Karpas-422 (cell line): ENCODE measurements around the gene SAP30. TPM values are rescaled to one million over a fixed set of nuclear protein-coding genes. Genes with fewer than 3 reads are reported as not detected.

Experiments used
- DNase-seq: peaks from one replicate; pipeline ENCODE4 v3.0.0-alpha.2; 2015
- H2AFZ ChIP-seq: fragments of 200-600 bp; sonication (generic); 2 replicates; pipeline ENCODE4 v1.6.1; 2014; ENCODE audit warnings: antibody characterized with exemption, low read length, mixed read lengths
- H3K27ac ChIP-seq: fragments of 200-600 bp; sonication (generic); 2 replicates; pipeline ENCODE4 v1.5.1; 2014; ENCODE audit warnings: mild to moderate bottlenecking, low read length, moderate library complexity
- H3K27me3 ChIP-seq: fragments of 200-600 bp; sonication (generic); 2 replicates; pipeline ENCODE4 v1.6.1; 2014; ENCODE audit warnings: low read length, mixed read lengths
- H3K36me3 ChIP-seq: fragments of 200-600 bp; sonication (generic); 2 replicates; pipeline ENCODE4 v1.6.1; 2014; ENCODE audit warnings: low read length, mixed read lengths; ENCODE audit not compliant: insufficient read depth
- H3K4me1 ChIP-seq: fragments of 200-600 bp; sonication (generic); 2 replicates; pipeline ENCODE4 v1.6.1; 2014; ENCODE audit warnings: mild to moderate bottlenecking, low read length, mixed read lengths
- H3K4me2 ChIP-seq: fragments of 200-600 bp; sonication (generic); 2 replicates; pipeline ENCODE4 v1.6.1; 2014; ENCODE audit warnings: low read length, low read depth, mild to moderate bottlenecking; ENCODE audit not compliant: poor library complexity, severe bottlenecking
- H3K4me3 ChIP-seq: fragments of 200-600 bp; sonication (generic); 2 replicates; pipeline ENCODE4 v1.5.1; 2014; ENCODE audit warnings: mild to moderate bottlenecking, antibody characterized with exemption, low read length, mixed read lengths
- H3K79me2 ChIP-seq: fragments of 200-600 bp; sonication (generic); 2 replicates; pipeline ENCODE4 v1.6.1; 2014; ENCODE audit warnings: mild to moderate bottlenecking, low read length, mixed read lengths
- H3K9ac ChIP-seq: fragments of 200-600 bp; sonication (generic); 2 replicates; pipeline ENCODE4 v1.6.0; 2014; ENCODE audit warnings: low read length
- H3K9me2 ChIP-seq: fragments of 200-600 bp; sonication (generic), shearing (Covaris generic); replicated peaks from 2 replicates; pipeline ENCODE4 v1.6.0; 2014; ENCODE audit warnings: mild to moderate bottlenecking, low read length, moderate library complexity; ENCODE audit not compliant: insufficient read depth
- H3K9me3 ChIP-seq: fragments of 300-700, 200-600 bp; sonication (generic); 2 replicates; pipeline ENCODE4 v1.6.1; 2014; ENCODE audit warnings: low read length, mixed read lengths
- H4K20me1 ChIP-seq: fragments of 200-600 bp; sonication (generic); 2 replicates; pipeline ENCODE4 v1.6.1; 2014; ENCODE audit warnings: mild to moderate bottlenecking, antibody characterized with exemption, low read length, low read depth; ENCODE audit not compliant: insufficient read depth
- total RNA-seq: library from RNA; depleted of rRNA; stranded (reverse); fragments of >200 nt; shearing (Covaris generic); gene quantifications from 2 replicates; pipeline ENCODE4 v1.2.3, GENCODE V29; 2014; ENCODE audit warnings: low replicate concordance

Gene SAP30
- total RNA-seq, 1 experiment from 2014 or later: 2.0 TPM

DNA sequence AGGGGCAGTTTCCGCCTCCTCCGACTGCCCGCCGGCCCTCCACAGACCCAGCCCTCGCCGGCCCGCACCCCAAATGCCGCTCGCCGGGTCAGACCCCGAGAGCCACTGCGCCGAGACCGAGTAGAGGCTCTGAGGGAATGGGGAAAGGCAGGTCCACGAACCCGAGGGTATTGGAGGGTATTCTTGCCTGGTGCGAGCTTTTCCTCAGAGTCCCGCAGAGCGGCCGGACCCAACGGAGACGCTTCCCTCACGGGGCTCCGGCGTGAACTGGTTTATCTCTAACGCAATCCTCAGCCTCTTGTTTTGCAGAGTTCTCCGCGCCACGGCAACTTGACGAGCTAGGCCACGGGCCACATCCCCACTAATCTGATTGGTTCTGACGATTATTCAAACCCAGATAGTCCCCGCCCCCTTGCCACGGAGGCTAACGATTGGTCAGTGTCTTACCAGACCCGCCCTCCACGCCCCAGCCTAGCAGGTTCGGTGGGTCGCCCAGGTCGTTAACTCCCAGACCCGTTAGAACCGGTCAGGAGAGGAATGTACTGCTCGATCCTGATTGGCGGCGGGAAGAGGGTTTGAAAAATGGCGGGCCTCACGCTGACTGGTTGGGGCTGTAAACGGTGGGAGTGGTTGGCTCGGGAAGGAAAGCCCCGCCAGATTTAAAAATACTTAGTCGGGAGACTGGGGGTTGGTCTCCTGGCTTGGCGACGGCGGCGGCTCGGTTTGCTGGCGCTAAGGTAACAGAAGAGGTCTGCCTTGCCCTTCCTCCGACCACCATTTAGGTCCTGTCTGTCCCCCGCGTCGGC is 36.5 kb upstream of the SAP30 start, which contains the start of gene HMGB2:
Gene HMGB2, minus strand, starts transcription at position 274 of the 806 bp plus-strand sequence. CDS start 709 bp downstream, outside the sequence.
- peak within 1 kb of the TSS; percentile 85 for H3K4me3 ChIP-seq
- DNase-seq: peak; percentile 97
- peaks cover 25% of the 10 kb centered on the region for H3K79me2 ChIP-seq

DNA sequence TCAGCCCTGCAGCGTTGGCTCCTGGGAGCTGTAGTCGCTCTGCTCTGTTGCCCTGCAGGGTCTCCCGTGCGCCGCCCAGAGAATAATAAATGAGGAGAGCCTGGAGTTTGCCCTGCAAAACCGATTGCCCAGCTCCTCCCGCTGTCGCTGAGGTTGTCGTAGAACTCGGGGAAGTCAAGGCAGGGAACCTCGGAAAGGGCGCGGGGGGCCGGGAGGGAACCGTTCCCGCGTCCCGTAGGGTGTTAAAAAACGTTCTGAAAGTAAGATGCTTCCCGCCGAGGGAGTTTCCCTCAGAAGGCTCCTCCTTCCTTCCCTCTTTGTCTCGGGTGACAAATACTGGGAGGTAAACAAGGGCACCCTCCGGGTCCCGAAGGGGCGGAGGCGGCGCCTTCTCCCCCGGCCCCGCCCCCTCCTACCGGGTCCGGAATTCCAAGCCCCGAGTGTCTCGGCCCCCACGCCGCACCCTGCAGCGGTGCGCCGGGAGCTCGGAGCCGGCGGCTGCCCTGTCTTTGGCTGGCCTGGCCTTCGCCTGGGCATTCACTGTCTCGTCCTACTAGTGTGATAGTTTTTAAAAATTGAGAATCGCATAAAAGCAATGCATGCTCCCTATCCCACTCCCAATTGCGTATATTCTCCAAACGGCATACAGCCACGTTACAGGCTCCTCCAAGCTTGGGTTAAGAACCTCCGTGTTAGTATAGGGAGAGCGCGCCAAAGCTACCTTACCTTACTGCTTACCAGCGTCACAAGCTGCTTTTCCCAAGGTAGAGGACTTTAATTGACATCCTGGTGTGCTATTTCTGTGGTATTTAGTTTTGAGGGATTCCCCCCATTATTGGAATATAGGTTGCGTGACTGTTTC is 35.6 kb upstream of the SAP30 start:
- Histone ChIP-seq H3K4me1 (peaks cover 30% of the 10 kb centered on the region), H3K27me3 (no peaks in the 10 kb centered on the region), H3K79me2 (peaks cover 25% of the 10 kb centered on the region), H3K27ac (0 out of 2 replicates have a peak overlapping the region, but pooled peaks have one; percentile 61), H3K9ac (peak overlapping the region; percentile 81), H4K20me1 (no peaks in the 10 kb centered on the region), H3K9me2 (no peaks in the 10 kb centered on the region), H2AFZ (no peak overlapping the region; the same call in 1 of the 2 replicates), H3K4me3 (peak overlapping the region; percentile 85), H3K36me3 (peaks cover 20% of the 10 kb centered on the region), H3K9me3 (no peaks in the 10 kb centered on the region), H3K4me2 (peak overlapping the region; percentile 74)
- peak; percentile 55 for DNase-seq

More for the DNA sequence above, 36.5 kb upstream of the SAP30 start, which contains the start of gene HMGB2:
- Histone ChIP-seq H2AFZ (no peak within 1 kb of the TSS; the same call in 1 of the 2 replicates), H3K27me3 (no peaks in the 10 kb centered on the region), H3K4me1 (peaks cover 30% of the 10 kb centered on the region), H3K4me2 (peak within 1 kb of the TSS; percentile 85), H3K27ac (peak within 1 kb of the TSS; percentile 91), H4K20me1 (no peaks in the 10 kb centered on the region), H3K9ac (peak within 1 kb of the TSS; percentile 97), H3K9me3 (no peaks in the 10 kb centered on the region), H3K36me3 (peaks cover 26% of the 10 kb centered on the region), H3K9me2 (no peaks in the 10 kb centered on the region)

DNA sequence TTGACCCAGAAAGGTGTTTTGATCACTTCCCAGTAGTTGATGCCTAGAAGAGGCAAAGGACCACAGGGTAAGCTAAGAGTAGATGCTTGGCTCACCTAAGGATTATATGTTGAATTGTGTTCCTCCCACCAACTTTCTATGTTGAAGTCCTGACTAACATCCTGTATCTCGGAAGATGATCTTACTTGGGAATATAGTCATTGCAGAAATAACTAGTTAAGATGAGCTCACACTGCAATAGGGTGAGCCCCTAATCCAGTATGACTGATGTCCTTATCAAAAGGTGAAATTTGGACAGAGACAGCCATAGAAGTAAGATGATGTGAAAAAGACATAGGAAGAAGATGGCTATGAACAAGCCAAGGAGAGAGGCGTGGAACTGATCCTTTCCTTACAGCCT is 33.3 kb upstream of the SAP30 start:
- Histone ChIP-seq H3K4me1 (peaks cover 21% of the 10 kb centered on the region), H3K27ac (no peak overlapping the region), H3K79me2 (peaks cover 16% of the 10 kb centered on the region), H3K9me3 (no peaks in the 10 kb centered on the region), H3K4me2 (no peak overlapping the region), H3K9me2 (no peaks in the 10 kb centered on the region), H3K36me3 (peaks cover 3% of the 10 kb centered on the region; the same call in 1 of the 2 replicates), H2AFZ (no peak overlapping the region), H4K20me1 (no peaks in the 10 kb centered on the region), H3K9ac (no peak overlapping the region), H3K27me3 (no peaks in the 10 kb centered on the region), H3K4me3 (no peak overlapping the region)
- DNase-seq: no peak

DNA sequence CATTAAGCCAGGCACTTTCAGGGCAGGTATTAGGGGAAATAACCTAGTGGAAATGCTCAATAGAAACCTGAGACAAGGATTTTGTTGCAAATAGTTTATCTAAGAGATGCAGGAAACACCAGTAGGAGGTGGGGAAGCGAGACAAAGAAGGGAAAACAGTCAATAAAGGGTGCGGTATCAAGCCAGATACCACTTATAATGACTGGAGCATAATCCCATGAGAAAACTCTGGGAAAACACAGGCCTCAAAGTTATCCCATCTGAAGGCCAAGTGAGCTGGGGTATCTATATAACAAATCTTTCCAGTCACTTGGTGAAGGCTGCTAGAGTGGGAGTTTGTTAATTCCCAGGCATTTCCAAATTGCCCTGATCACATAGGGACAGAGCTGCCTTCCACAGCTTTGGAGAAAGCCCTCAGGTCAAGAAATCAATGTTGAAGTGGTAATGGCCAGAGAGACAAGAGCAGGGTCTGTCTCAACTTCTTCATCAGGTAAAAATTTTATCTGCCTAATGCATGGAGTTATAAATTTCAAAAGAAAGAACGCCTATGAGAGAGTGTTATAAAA is 26.8 kb upstream of the SAP30 start:
- Histone ChIP-seq H3K27ac (no peak overlapping the region), H3K27me3 (no peaks in the 10 kb centered on the region), H4K20me1 (no peaks in the 10 kb centered on the region), H3K4me3 (no peak overlapping the region), H2AFZ (no peak overlapping the region), H3K4me1 (no peaks in the 10 kb centered on the region), H3K4me2 (no peak overlapping the region), H3K79me2 (no peaks in the 10 kb centered on the region), H3K9ac (no peak overlapping the region), H3K9me3 (no peaks in the 10 kb centered on the region), H3K36me3 (no peaks in the 10 kb centered on the region), H3K9me2 (no peaks in the 10 kb centered on the region)
- no peak for DNase-seq

DNA sequence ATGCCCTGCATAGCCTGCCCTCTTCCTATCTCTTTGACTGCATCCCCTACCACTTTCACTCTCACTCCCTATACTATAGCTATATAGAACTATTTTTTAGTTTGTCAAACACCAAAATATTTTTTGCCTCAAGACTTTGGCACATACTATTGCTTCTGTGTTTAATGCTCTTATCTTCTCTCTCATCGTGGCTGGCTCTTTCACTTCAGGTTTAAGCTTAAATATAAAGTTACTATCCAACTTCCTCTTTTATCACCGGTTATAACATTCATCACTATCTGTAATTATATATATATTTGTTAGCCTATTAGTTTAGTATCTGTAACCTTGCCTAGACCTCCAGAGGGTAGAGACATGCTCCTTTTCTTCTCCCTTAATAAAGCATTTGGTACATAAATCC is 25.1 kb upstream of the SAP30 start:
- H3K4me3 ChIP-seq: no peak overlapping the region
- H3K36me3 ChIP-seq: no peaks in the 10 kb centered on the region
- H3K27me3 ChIP-seq: no peaks in the 10 kb centered on the region
- no peaks in the 10 kb centered on the region for H4K20me1 ChIP-seq
- H3K9me2 ChIP-seq: no peaks in the 10 kb centered on the region
- DNase-seq: no peak
- no peak overlapping the region for H2AFZ ChIP-seq
- no peak overlapping the region for H3K9ac ChIP-seq
- H3K4me2 ChIP-seq: no peak overlapping the region
- H3K27ac ChIP-seq: no peak overlapping the region
- H3K9me3 ChIP-seq: no peaks in the 10 kb centered on the region
- no peaks in the 10 kb centered on the region for H3K4me1 ChIP-seq
- H3K79me2 ChIP-seq: no peaks in the 10 kb centered on the region

DNA sequence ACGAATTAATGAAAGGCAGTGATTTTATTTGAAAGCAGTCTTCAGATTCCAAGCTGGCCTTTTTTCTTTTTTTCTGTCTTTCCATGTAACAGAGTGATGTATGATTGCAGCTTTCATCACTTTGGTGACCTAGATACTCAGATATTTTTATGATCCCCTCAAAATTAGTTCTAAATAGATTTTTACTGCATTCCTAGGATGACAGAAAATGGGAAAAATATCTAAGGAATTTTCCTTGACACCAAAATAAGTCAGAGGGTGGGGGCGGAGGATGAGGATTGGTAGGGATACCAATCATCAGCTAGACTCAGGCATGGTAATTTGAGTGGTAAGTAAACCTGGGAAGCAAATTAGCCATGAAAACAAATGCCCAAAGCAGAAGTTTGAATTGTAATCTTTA is 24.7 kb upstream of the SAP30 start:
- H3K9me2 ChIP-seq: no peaks in the 10 kb centered on the region
- H2AFZ ChIP-seq: no peak overlapping the region
- H4K20me1 ChIP-seq: no peaks in the 10 kb centered on the region
- no peaks in the 10 kb centered on the region for H3K4me1 ChIP-seq
- no peak overlapping the region for H3K4me3 ChIP-seq
- no peaks in the 10 kb centered on the region for H3K79me2 ChIP-seq
- no peak overlapping the region for H3K9ac ChIP-seq
- no peak overlapping the region for H3K4me2 ChIP-seq
- H3K9me3 ChIP-seq: no peaks in the 10 kb centered on the region
- no peaks in the 10 kb centered on the region for H3K27me3 ChIP-seq
- DNase-seq: no peak
- H3K27ac ChIP-seq: no peak overlapping the region
- no peaks in the 10 kb centered on the region for H3K36me3 ChIP-seq

DNA sequence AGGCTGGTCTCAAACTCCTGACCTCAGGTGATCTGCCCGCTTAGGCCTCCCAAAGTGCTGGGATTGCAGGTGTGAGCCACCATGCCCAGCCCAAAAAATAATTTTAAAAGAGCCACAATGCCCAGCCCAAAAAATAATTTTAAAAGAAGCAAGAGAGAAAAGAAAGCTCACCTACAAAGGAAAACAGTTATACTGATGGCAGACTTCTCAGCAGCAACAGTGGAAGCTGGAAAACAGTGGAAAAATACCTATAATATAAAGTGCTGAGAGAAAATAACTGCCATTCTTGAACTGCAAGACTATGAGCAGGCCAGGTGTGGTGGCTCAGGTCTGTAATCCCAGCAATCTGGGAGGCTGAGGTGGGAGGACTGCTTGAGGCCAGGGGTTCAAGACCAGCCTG is 23.3 kb upstream of the SAP30 start:
- H3K4me2 ChIP-seq: no peak overlapping the region
- H3K79me2 ChIP-seq: no peaks in the 10 kb centered on the region
- H3K9ac ChIP-seq: no peak overlapping the region
- H3K9me2 ChIP-seq: no peaks in the 10 kb centered on the region
- H3K4me3 ChIP-seq: no peak overlapping the region
- H3K4me1 ChIP-seq: no peaks in the 10 kb centered on the region
- H2AFZ ChIP-seq: no peak overlapping the region
- no peaks in the 10 kb centered on the region for H4K20me1 ChIP-seq
- no peaks in the 10 kb centered on the region for H3K36me3 ChIP-seq
- DNase-seq: no peak
- H3K9me3 ChIP-seq: no peaks in the 10 kb centered on the region
- no peak overlapping the region for H3K27ac ChIP-seq
- H3K27me3 ChIP-seq: no peaks in the 10 kb centered on the region

DNA sequence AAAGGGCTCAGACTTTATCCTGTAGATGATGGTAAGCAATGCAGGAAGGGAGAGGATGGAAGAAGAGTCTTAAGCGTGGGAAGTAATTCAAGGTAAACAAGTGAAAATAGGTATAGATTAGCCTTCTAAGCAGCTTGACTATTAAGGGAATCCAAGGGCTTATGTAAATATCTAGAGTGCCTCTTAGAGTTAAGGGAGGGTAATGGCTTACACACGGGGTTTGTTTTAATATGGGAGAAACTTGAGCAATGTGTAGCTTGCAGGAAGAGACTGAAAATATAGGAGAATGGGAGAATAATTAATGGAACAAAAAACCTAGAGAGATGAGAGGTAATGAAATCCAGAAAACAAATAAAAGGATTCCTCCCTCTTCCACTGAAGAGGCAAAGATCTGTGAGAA is 12.8 kb upstream of the SAP30 start:
- H3K27ac ChIP-seq: no peak overlapping the region

More for the DNA sequence above, 12.8 kb upstream of the SAP30 start:
- peaks cover 6% of the 10 kb centered on the region for H3K4me1 ChIP-seq
- no peak overlapping the region for H2AFZ ChIP-seq
- no peaks in the 10 kb centered on the region for H3K27me3 ChIP-seq
- no peak overlapping the region for H3K4me2 ChIP-seq
- no peak overlapping the region for H3K9ac ChIP-seq
- no peaks in the 10 kb centered on the region for H3K79me2 ChIP-seq
- H4K20me1 ChIP-seq: no peaks in the 10 kb centered on the region
- no peaks in the 10 kb centered on the region for H3K9me3 ChIP-seq
- H3K4me3 ChIP-seq: no peak overlapping the region
- H3K9me2 ChIP-seq: no peaks in the 10 kb centered on the region
- no peaks in the 10 kb centered on the region for H3K36me3 ChIP-seq
- no peak for DNase-seq
